ENCODE measurements around the gene KLF2.

The KLF2 gene

DNA sequence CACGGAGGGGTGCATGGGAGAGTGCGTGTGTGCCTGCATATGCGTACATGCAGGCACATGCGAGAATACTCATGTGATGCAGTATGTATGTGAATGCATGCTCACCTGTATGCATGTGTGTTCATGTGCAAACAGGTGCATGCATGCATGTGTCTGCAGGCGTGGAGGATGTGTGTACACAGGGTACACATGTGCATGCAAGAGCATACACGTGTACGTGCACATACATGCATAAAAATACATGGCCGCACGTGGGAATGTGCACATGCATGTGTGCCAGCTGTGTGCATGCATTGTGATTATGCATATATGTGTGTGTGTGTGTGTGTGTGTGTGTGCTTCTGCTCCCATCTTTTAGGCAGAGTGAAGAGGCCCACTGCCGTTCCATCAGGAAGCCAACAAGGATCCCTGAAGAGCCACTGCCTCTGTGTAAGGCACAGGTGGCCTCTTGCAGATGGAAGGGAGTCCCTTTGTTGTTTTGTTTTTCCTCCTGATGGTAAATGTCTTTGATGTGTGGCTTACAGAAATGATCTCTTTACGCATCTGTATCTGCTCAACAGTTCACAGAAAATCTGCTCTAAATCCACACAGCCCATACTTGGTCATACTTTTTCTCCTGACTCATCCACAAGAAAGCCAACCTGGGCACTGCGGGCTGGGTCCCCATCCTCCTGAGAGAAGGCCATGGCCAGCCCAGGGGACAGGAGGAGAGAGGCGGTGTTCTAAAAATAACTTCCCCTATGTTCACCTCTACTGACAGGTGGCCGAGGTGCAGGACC lies 50.7 kb downstream of the KLF2 start:
- in situ Hi-C loops (cut with MboI; ENCODE audit: low sequenced_read_pairs) = loop anchor here (25.0 kb wide), 1 partner anchor 113 kb away; no protein-coding TSS in a partner anchor

- in situ Hi-C loops (cut with MboI; ENCODE audit: low sequenced_read_pairs) = loop anchor here (25.0 kb wide), 1 partner anchor 114 kb away; no protein-coding TSS in a partner anchor
Measured at GRCh38 chr19:16375936-16376185, 51.2 kb downstream of the KLF2 start.

DNA sequence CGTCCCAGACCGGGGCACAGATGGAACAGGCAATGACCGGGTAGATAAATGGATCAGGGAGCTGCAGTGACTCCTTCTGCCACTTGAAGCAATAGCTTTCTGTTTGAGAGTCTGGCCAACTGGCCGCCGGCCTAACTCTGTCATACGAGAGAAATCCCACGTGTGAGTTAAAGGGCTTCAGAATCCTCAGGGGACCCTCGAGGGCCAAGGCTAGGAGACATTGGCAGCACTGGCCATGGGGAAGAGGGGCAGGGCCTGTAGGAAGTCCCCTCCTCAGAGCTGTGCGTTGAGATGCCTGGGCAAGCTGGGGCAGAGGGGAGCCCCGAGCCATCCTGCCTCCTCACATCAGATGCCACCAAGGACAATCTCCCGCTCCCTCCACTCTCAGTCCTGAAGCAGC lies 51.6 kb downstream of the KLF2 start:
- in situ Hi-C loops (cut with MboI; ENCODE audit: low sequenced_read_pairs) = loop anchor here (25.0 kb wide), 1 partner anchor 114 kb away; no protein-coding TSS in a partner anchor

DNA sequence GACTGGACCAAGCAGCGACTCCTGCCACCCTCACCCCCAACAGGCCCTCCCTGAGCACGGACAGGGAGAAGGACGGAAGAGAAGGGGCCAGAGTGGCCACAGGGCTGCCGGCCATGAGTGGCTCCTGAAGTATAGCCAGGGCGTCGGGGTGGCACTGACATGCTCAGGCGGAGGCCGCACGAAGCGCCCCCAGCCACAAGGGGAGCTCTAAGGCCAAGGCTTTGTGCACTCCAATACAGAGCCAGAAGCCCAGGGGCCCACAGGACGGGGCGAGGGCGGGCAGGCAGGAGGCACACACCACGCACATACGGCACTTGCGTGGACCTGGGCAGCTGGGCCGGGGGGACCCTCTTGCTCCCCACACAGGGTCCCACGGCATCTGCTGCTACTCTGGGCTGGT lies 52.0 kb downstream of the KLF2 start:
- in situ Hi-C loops (cut with MboI; ENCODE audit: low sequenced_read_pairs) = loop anchor here (25.0 kb wide), 1 partner anchor 114 kb away; no protein-coding TSS in a partner anchor

- in situ Hi-C loops (cut with MboI; ENCODE audit: low sequenced_read_pairs) = loop anchor here (25.0 kb wide), 1 partner anchor 115 kb away; no protein-coding TSS in a partner anchor
Measured at GRCh38 chr19:16377521-16377920, 52.9 kb downstream of the KLF2 start.
